Muscle layer of colon (tissue), 2 donors: Measurements from ENCODE around the gene ATF7.

Experiments
- H3K27ac ChIP-seq: one replicate; pipeline ENCODE4 v1.7.0; 2013; ENCODE audit warnings: low read depth, mild to moderate bottlenecking, low read length, moderate library complexity
- H3K27me3 ChIP-seq, 2 donors: one replicate each; pipeline ENCODE4 v1.7.0; 2013; ENCODE audit warnings: low read length in 2 of 2, mild to moderate bottlenecking in 2 of 2; ENCODE audit not compliant: insufficient read depth in 2 of 2, control insufficient read depth in 1 of 2
- H3K36me3 ChIP-seq: one replicate; pipeline ENCODE4 v1.7.0; 2013; ENCODE audit warnings: mild to moderate bottlenecking, low read length; ENCODE audit not compliant: insufficient read depth
- H3K4me1 ChIP-seq: one replicate; pipeline ENCODE4 v1.7.0; 2013; ENCODE audit warnings: mild to moderate bottlenecking, low read length; ENCODE audit not compliant: insufficient read depth
- H3K4me3 ChIP-seq, 2 donors: one replicate each; pipeline ENCODE4 v1.7.0; 2013; ENCODE audit warnings: low read length in 2 of 2, low read depth in 1 of 2, mild to moderate bottlenecking in 1 of 2, moderate library complexity in 1 of 2
- H3K9ac ChIP-seq: one replicate; pipeline ENCODE4 v1.7.0; 2013; ENCODE audit warnings: low read length
- H3K9me3 ChIP-seq: one replicate; pipeline ENCODE4 v1.7.0; 2013; ENCODE audit warnings: mild to moderate bottlenecking, low read length
- donor health status: abdominal sarcoma.
- donor health status: Adenocarcinoma of cecum.

ATF7 gene

GRCh38 chr12:53626702-53627169, 554 bp upstream of the ATF7 start:
- Histone ChIP-seq H3K27me3 (no peaks in the 10 kb centered on the region), H3K27ac (peak overlapping the region; percentile 93), H3K9ac (peak overlapping the region; percentile 79)

GRCh38 chr12:53625373-53625945, 723 bp downstream of the ATF7 start:
- Histone ChIP-seq H3K36me3 (no peaks in the 10 kb centered on the region), H3K4me1 (peaks cover 16% of the 10 kb centered on the region), H3K27me3 (no peaks in the 10 kb centered on the region), H3K4me3 (peak overlapping the region; percentile 63 to 91), H3K9me3 (no peaks in the 10 kb centered on the region), H3K27ac (peak overlapping the region; percentile 93), H3K9ac (peak overlapping the region; percentile 79)

More at GRCh38 chr12:53626702-53627169, 554 bp upstream of the ATF7 start:
- Histone ChIP-seq H3K9me3 (no peaks in the 10 kb centered on the region), H3K4me1 (peaks cover 16% of the 10 kb centered on the region), H3K4me3 (peak overlapping the region in 1 of 2 donors; percentile 91), H3K36me3 (no peaks in the 10 kb centered on the region)

GRCh38 chr12:53624956-53625355, 1.2 kb downstream of the ATF7 start:
- H3K27me3 ChIP-seq = no peaks in the 10 kb centered on the region
- H3K4me3 ChIP-seq = peak overlapping the region; percentile 4 to 91
- H3K9ac ChIP-seq = peak overlapping the region; percentile 79
- no peaks in the 10 kb centered on the region for H3K36me3 ChIP-seq
- peaks cover 16% of the 10 kb centered on the region for H3K4me1 ChIP-seq
- peak overlapping the region; percentile 93 for H3K27ac ChIP-seq
- H3K9me3 ChIP-seq = no peaks in the 10 kb centered on the region

- Histone ChIP-seq H3K9me3 (no peaks in the 10 kb centered on the region), H3K27ac (peak overlapping the region; percentile 93), H3K9ac (peak overlapping the region; percentile 79), H3K4me3 (peak overlapping the region; percentile 4 to 91), H3K4me1 (peaks cover 16% of the 10 kb centered on the region), H3K27me3 (no peaks in the 10 kb centered on the region), H3K36me3 (no peaks in the 10 kb centered on the region)
Measured at GRCh38 chr12:53624458-53624857, 1.7 kb downstream of the ATF7 start.

- Histone ChIP-seq H3K9ac (peak overlapping the region; percentile 7), H3K9me3 (no peaks in the 10 kb centered on the region), H3K4me3 (peak overlapping the region; percentile 39 to 91), H3K27ac (peak overlapping the region; percentile 93), H3K4me1 (peaks cover 20% of the 10 kb centered on the region), H3K27me3 (no peaks in the 10 kb centered on the region), H3K36me3 (no peaks in the 10 kb centered on the region)
Measured at GRCh38 chr12:53623548-53624385, 2.4 kb downstream of the ATF7 start.

GRCh38 chr12:53622724-53623123, 3.5 kb downstream of the ATF7 start:
- Histone ChIP-seq H3K4me3 (no peak overlapping the region), H3K27ac (peak overlapping the region; percentile 19), H3K9me3 (no peaks in the 10 kb centered on the region), H3K4me1 (peaks cover 31% of the 10 kb centered on the region), H3K36me3 (no peaks in the 10 kb centered on the region), H3K27me3 (no peaks in the 10 kb centered on the region), H3K9ac (no peak overlapping the region)

- H3K36me3 ChIP-seq = peaks cover 5% of the 10 kb centered on the region
- no peak overlapping the region for H3K4me3 ChIP-seq
- H3K4me1 ChIP-seq = peaks cover 24% of the 10 kb centered on the region
- H3K9ac ChIP-seq = no peak overlapping the region
- H3K9me3 ChIP-seq = no peaks in the 10 kb centered on the region
- no peak overlapping the region for H3K27ac ChIP-seq
- H3K27me3 ChIP-seq = no peaks in the 10 kb centered on the region
Measured at GRCh38 chr12:53618275-53618674, 7.9 kb downstream of the ATF7 start.

- Histone ChIP-seq H3K4me1 (peaks cover 19% of the 10 kb centered on the region), H3K27me3 (no peaks in the 10 kb centered on the region), H3K36me3 (peaks cover 5% of the 10 kb centered on the region), H3K9ac (no peak overlapping the region), H3K4me3 (no peak overlapping the region), H3K9me3 (no peaks in the 10 kb centered on the region), H3K27ac (no peak overlapping the region)
Measured at GRCh38 chr12:53617700-53618099, 8.5 kb downstream of the ATF7 start.

GRCh38 chr12:53616950-53617349, 9.2 kb downstream of the ATF7 start:
- Histone ChIP-seq H3K4me3 (no peak overlapping the region), H3K27ac (no peak overlapping the region), H3K9me3 (no peaks in the 10 kb centered on the region), H3K36me3 (peaks cover 5% of the 10 kb centered on the region), H3K9ac (no peak overlapping the region), H3K27me3 (no peaks in the 10 kb centered on the region), H3K4me1 (peaks cover 16% of the 10 kb centered on the region)

- Histone ChIP-seq H3K36me3 (peaks cover 5% of the 10 kb centered on the region), H3K9me3 (no peaks in the 10 kb centered on the region), H3K4me1 (peaks cover 12% of the 10 kb centered on the region), H3K27me3 (no peaks in the 10 kb centered on the region), H3K27ac (no peak overlapping the region), H3K4me3 (no peak overlapping the region), H3K9ac (no peak overlapping the region)
Measured at GRCh38 chr12:53613821-53614220, 12.4 kb downstream of the ATF7 start.

- H3K4me1 ChIP-seq = peaks cover 3% of the 10 kb centered on the region
- no peak overlapping the region for H3K9ac ChIP-seq
- no peaks in the 10 kb centered on the region for H3K27me3 ChIP-seq
- no peaks in the 10 kb centered on the region for H3K9me3 ChIP-seq
- H3K36me3 ChIP-seq = peaks cover 5% of the 10 kb centered on the region
- no peak overlapping the region for H3K27ac ChIP-seq
- no peak overlapping the region for H3K4me3 ChIP-seq
Measured at GRCh38 chr12:53612978-53613377, 13.2 kb downstream of the ATF7 start.
